Stimulated activated CD8-positive, alpha-beta memory T cell treated with anti-CD3 and anti-CD28 coated beads, Interleukin-12 subunit alpha, Interleukin-12 subunit beta, amount 100 ng/mL, for 24 hours (primary cell): ENCODE data around the gene TOR4A.
"Not testable (repeated sequence)": the region's sequence is repeated elsewhere in the genome, so short reads cannot be mapped to it uniquely, and the experiment has no call there.

Experiments
- DNase-seq: peaks from one replicate; pipeline ENCODE4 v3.0.0-alpha.2; 2020; ENCODE audit errors: extremely low read depth

TOR4A gene

DNA sequence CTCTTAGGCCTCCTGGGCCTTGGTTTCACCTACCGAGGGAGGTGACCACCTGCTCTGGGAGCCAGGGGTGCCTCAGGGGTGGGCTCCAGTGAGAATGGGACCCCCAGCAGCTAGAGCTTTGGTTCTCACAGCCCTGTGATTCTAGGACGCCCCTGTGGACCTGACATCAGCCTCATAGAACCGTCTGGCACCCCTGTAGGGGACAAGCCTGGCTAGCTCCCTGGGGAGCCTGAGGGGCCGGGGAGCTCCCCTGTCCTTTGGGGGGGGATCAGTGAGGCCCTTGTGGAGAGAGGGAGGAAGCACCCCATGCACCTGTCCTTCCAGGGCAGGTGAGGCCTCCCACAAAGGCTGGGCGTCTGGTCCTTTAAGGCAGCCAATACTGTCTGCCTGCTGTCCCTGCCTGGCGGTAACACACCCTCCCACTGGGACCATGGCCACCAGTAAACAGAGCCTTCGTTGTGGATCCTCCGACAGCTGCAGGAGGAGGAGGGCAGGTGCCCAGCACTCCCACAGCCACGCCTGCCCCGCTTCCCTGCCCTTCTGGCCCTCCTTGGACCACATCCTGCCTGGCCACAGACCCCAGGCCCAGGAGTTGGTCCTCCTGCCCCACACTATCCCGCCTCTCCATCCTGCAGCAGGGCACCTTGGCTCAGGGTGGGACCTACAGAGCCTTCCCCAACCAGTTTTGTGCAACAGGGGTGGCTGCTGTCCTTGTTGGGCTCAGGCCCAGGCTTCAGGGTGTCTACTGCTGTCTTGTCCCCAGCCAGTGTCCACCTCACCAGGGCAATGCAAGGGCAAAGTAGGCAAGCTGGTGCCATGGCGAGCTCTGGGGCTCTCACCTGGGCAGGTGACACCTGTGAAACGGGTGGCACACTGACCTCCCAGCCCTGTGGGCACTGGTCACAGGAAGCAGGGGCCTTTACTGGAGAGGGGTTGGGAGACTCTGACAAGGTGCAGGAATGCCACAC lies 39.5 kb upstream of the TOR4A start:
- DNase-seq = no peak

DNA sequence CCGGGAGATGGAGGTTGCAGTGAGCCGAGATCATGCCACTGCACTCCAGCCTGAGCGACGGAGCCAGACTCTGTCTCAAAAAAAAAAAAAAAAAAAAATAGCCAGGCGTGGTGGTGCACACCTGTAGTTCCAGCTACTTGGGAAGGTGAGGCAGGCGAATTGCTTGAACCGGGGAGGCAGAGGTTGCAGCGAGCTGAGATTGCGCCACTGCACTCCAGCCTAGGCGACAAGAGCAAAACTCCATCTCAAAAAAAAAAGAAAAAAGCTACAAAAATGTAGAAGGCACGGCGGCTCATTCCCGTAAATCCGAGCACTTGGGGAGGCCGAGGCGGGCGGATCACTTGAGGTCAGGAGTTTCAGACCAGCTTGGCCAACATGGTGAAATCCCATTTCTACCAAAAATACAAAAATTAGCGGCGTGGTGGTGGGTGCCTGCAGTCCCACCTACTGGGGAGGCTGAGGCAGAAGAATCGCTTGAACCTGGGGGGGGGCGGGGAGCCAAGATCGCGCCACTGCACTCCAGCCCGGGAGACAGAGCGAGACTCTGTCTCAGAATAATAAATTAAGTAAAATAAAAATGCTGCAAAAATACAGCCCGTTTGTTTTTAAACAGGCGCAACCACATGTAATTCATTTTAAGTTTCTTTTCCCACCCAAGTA lies 37.9 kb upstream of the TOR4A start:
- not testable (repeated sequence) for DNase-seq

DNA sequence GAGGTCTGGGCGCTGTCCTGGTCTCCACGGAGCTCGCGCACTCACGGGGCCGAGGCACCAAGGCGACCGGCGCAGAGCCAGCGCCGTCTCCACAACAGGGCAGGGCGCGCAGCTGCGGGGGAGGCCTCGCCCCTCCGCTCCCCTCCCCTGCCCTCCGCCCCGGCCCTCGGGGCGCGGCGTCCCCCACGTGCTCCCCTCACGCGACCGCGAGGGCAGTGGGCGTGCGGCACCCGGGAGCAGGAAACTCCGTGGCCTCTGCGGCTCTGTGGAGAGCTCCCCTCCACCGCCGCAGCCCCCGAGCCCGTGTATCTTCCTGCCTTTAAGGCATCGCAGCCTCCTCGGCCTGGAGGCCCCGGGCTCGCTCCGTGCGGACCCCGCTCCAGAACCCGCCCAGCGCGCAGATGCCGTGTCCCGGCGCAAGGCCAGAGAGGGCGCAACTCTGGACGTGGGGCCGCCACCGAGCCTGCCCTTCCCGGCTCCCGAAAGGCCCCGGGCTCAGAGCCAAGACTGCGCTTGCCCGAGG lies 37.1 kb upstream of the TOR4A start:
- DNase-seq = peak; percentile 38

DNA sequence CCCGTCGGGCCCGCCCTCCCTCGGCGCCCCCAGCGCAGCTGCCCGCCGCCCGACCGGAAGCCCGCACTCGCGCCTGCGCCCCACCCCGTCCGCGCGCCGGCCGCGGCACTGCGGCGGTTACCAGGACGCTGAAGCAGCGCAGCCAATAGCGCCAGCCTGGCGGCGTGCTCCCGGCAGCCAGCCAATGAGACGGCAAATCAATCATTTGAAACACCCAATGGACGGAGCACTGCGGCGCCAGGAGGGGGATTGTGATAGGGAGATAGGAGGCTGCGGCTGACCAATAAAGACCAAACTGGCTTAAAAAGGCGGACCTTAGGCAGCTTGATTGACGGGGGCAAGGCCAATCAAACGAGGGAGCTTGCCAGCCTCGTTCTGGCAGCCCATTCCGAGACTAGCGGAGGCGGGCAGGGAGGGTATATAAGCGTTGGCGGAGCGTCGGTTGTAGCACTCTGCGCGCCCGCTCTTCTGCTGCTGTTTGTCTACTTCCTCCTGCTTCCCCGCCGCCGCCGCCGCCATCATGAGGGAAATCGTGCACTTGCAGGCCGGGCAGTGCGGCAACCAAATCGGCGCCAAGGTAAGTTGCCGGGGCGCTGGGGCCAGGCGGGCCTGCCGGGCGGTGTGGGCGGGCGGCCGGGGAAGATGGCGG lies 36.6 kb upstream of the TOR4A start, which contains the start of gene TUBB4B:
Gene TUBB4B (plus strand): TSS at position 447 of the 649 bp plus-strand sequence. CDS start 74 bp downstream, at position 521.
- DNase-seq = peak; percentile 91

DNA sequence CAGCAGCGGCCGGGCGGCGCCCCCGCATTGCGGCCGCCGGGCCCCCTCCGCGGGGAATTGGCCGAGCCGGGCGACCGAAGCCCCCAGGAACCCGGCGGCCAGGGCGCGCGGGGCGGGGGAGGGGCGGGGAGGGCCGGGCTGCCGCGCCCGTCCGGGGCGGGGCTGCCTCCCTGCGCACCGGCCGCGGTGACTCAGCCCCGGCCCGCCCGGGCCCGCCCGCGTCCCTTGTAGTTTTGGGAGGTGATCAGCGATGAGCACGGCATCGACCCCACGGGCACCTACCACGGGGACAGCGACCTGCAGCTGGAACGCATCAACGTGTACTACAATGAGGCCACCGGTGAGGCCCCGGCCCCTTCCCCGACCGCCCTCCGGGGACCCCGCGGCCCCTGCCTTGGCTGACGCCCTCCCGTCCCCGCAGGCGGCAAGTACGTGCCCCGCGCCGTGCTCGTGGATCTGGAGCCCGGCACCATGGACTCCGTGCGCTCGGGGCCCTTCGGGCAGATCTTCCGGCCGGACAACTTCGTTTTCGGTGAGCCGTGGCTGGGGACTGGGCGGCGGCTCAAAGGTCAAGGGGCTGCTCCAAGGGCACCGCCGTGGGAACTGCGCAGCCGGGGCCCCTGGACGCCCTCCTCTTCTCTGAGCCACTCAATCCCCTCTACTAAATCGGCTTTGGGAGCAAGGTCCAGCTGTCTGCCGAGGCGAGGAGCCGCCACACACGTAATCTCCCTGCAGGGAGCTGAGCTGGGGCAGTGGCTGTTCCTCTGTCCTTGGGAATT lies 35.8 kb upstream of the TOR4A start:
- DNase-seq = peak; percentile 51

DNA sequence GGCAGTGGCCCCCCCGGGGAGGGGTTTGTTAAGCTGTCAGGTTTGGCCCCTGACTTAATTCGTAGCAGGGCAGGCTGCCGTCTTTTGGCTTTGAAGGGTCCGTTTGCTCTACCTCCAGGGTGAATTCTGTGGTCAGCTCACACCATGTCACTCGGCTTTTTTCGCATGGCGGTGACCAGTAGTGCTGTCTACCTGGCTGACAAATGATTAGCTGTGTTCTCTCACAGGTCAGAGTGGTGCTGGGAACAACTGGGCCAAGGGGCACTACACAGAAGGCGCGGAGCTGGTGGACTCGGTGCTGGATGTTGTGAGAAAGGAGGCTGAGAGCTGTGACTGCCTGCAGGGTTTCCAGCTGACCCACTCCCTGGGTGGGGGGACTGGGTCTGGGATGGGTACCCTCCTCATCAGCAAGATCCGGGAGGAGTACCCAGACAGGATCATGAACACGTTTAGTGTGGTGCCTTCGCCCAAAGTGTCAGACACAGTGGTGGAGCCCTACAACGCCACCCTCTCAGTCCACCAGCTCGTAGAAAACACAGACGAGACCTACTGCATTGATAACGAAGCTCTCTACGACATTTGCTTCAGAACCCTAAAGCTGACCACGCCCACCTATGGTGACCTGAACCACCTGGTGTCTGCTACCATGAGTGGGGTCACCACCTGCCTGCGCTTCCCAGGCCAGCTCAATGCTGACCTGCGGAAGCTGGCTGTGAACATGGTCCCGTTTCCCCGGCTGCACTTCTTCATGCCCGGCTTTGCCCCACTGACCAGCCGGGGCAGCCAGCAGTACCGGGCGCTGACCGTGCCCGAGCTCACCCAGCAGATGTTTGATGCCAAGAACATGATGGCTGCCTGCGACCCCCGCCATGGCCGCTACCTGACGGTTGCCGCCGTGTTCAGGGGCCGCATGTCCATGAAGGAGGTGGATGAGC lies 35.0 kb upstream of the TOR4A start:
- no peak for DNase-seq

DNA sequence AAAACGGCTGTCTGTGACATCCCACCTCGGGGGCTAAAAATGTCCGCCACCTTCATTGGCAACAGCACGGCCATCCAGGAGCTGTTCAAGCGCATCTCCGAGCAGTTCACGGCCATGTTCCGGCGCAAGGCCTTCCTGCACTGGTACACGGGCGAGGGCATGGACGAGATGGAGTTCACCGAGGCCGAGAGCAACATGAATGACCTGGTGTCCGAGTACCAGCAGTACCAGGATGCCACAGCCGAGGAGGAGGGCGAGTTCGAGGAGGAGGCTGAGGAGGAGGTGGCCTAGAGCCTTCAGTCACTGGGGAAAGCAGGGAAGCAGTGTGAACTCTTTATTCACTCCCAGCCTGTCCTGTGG lies 34.3 kb upstream of the TOR4A start:
- not testable (repeated sequence) for DNase-seq

DNA sequence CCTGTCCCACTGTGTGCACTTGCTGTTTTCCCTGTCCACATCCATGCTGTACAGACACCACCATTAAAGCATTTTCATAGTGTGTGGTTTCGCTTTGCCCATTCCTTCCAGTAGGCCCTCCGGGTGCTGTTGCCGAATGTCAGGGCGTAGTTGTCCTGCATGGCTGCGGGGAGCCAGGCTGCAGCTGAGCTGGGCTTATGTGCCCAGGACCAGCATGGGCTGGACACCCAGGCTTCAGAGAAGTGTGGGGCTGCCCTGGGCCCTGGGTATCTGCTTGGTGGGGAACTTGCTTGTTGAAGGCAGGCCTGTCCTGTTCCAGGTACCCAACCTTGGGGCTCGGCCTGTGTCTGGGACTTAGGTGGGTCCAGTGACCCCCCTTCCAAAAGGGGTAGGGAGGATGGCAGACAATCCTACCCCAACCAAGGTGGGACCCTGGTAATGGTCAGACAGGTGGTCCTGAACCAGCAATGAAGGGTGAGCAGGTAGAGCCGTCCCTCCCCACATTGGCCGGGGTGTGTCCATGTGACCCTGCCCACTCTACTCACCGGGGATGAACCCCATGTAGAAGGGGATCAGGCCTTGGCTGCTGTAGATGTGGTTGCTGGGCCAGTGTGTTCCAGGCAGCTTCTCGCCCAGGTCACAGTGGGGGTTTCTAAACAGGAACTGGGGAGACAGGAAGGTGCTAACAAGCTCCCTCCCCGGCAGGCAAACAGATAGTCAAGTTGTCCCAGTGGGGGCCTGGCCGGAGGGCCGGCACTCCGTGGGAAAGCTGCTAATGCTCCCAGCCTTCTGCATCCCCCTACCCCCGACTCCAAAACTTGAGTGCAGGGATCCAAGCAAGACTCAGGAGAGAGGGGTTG lies 33.7 kb upstream of the TOR4A start:
- DNase-seq = no peak

DNA sequence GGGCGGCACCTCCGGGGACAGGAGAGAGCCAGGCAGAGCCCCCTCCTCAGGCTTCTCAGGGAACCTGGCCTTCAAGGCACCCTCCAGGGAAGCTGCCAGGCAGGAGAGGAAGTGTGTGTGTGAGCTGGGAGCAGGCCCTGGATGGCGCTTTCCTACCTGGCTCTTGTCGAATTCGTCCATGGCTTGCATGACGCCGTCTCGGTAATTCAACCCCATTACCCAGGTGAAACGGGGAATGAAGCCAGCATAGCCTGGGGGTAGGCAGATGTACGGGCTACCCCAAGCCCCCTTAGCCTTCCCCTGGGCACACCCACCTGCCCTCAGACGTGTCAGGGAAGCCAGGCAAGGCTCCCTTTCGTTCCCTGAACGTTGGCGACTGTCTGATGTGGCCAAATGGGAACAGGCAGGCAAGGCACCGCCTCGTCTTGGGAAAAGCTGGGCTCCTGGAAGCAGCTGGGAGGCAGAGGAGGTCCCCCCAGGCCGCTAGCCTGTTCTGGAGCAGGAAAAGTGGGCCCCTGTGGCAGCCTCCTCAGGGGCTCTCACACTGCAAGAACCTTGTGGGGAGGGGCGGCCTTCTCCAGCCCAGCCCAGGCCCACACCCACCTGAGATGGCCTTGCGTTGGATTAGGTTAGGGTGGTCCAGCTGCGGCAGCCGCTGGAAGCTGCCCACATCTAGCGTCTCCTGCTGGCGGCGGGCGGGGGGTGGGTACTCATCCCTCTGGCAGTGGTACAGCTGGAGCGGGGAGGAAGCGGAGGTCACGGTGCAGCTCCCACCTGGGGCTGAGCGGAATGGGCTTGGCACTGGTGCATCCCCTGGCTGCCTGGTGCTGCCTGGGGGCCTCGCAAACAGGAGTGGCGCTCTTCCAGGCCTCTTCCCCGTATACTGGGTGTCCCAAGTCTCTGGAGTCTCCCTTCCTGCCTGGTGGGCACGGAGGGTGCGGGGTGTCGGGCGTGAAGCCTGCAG lies 32.8 kb upstream of the TOR4A start:
- no peak for DNase-seq

DNA sequence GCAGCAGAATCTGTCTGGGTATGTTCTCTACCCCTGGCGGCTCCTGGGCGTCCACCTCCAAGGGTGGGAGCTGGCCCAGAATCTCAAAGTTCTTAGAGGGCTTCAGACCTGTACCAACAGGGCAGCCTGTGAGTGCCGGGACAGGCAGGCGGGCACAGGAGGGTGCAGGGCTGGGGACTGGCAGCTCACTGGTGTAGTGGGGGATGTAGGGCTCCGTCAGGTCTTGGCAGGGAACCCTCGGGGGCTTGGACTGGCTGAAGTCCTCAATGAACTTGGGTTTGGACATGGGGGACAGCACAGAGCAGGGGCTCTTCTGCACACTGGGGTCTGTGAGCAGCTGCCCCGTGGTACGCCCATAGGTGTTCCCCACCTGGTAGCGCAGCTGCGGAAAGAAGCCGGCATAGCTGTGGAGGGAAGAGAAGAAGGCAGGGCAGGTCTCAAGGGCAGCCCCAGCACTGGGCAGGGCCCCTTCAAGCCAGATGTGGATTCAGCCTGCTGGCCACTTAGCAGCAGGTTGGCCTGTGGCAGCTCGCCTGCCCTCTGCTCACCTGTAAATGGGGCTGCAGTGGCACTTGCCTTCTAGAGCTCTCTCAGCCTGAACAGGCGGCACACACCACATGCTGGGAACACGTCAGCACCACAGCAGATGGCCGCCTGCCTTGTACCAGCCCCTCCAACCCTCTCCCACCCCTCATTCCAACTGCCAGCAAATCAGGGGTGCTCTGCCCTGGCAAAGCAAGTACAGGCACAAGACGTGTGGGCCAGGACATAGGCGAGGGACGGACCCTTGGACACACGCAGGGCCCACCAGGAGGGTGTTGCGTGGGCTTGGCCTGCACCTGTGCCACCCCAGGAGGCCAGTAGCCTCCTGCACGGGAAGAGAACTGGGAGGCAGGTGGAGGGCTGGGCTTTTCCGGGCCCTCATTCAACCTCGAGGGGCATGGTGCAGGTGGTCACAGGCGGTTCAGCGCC lies 31.8 kb upstream of the TOR4A start:
- no peak for DNase-seq

DNA sequence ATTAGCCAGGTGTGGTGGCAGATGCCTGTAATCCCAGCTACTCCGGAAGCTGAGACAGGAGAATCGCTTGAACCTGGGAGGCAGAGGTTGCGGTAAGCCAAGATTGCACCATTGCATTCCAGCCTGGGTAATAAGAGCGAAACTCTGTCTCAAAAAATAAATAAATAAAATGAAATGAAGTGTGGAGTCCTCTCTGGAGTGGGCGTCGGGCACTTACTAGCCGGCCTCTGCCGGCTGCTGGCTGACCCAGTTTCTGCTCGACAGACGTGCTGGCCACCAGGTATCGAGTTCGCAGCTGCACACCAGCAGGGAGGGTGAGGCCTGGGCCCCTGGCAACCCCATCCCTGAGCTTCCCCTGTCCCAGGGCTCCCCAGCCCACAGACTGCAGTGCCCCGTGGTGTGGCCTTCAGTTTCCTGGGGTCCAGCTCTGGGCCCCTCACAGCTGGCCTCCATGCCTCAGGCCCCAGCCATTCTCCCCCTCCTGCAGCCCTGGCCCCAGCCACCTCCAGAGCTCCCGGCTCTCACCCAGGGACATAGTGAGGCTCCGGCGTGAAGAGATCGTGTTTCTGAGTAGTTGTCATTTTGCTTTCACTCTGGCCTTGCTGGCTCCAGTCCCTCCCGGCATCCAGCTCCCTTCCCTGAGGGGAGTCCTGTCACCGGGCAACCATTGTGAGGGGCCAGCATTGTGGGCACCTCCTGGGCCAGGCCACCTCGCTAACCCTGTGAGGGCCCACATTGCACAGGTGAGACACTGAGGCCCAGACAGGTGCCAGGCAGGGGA lies 30.2 kb upstream of the TOR4A start:
- no peak for DNase-seq

DNA sequence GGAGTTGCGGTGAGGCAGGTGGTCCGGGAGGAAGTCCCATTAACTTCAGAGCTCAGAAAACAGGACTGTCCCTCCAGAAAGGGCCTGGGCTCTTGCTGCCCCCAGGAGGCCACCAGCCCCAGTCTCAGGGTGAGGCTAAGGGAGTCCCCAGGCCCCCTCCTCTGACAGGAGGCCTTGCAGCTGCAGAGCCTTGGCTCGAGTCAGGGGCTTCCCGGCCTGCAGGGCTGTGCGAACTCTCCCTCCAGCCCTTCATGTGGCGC lies 29.7 kb upstream of the TOR4A start:
- DNase-seq = no peak

DNA sequence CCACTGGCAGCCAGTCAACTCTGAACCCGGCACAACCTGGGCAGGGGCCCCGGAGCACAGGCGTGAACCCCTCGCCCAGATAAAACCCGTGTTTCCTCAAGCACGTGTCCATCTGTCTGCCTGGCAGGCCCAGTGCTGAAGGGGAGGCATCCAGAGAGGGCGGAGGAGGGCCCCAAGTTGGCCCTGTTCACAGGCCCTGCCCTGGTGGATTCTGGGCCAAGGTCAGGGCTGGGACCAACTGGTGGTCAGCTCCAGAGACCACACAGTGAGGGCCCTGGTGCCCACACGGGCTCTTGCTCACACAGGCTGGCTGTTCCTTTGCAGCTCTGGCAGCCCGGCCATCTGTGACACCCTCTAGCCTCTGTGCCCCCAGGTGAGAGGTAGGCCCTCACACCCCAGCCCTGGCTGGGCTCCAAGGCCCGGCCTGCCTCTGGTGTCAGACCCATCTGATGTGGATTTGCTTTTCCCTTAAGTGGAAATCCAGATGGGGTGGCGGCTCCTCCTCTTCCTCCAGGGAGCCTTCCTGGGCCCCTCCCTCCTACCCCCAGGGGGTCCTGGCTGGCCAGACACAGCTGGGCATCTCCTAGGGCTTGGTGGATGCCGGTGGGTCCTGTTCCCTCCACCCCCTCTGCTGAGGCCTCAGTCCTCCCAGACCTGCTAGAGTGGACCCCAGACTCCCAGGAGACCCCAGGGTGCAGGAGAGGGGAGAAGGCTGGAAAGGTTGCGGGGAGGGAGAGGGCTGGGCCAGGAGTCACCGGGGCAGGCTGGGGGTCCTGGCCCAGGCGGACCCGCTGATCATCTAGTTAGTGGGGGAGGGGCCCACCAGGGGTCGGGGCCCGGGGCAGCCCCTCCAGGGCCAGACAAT lies 27.0 kb upstream of the TOR4A start:
- DNase-seq = no peak

DNA sequence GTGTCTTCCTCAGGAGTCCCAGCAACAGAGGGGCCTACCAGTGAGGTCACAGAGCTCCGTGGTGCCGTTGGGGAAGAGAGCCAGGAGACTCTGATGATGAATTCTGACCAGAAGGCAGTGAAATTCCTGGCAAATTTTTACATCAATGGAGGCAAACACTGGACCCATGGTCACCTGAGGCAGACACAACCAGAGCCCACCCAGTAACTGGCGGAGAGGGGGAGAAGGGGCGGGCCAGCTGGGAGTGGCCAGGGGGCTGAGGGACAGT lies 26.4 kb upstream of the TOR4A start, which contains the start of gene STPG3:
Gene STPG3 (plus strand): TSS at position 93 of the 268 bp plus-strand sequence. CDS start 1 bp downstream, at position 94.
- no peak for DNase-seq

DNA sequence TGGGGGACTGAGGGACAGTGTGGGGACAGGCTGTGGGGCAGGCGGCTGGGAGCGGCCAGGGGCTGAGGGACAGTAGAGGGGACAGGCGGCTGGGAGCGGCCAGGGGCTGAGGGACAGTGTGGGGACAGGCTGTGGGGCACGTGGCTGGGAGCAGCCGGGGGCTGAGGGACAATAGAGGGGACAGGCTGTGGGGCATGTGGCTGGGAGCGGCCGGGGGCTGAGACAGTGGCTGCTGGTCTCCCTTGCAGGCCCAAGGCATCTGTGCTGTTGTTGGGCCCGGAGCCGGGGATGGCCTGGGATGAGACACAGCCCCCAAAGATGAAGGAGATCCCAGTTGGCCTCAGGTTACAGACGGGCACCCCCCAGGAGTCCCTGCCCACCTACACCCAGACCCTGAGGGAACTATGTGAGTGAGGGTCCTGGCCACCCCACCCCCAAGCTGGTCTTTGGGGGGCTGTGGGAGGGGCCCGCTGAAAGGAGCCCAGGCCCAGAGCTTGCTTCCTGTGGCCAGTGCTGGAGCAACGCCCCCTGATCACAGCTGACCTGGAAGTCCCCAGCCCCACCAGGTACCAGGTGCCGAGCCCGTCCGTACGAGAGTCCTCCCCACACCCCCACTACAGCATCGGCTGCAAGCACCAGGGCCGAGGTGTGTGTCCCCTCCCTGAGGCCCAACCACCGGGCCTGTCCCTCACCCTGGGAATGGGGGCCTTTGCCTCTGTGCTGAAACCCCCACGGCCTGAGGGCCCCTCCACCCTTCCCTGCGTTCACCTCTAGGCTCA lies 25.8 kb upstream of the TOR4A start:
- no peak for DNase-seq
